ENCODE data around the gene PHYHIPL. TPM values are rescaled to one million over a fixed set of nuclear protein-coding genes. Genes with fewer than 3 reads are reported as not detected.

The PHYHIPL gene
- not detected for total RNA-seq

- peaks cover 4 to 7% of the 10 kb centered on the region in 2 donors for H3K36me3 Mint-ChIP-seq (ENCODE audit: insufficient read depth in 2 of 2)
- H3K9me3 Mint-ChIP-seq: peaks cover 1 to 3% of the 10 kb centered on the region in 2 donors
- no peak for DNase-seq
These were observed at the start of gene PHYHIPL for GRCh38 chr10:59176241-59177030. PHYHIPL (plus strand) TSS chr10:59176643; CDS start chr10:59176854, 211 bp downstream.

GRCh38 chr10:59126991-59127390, 49.5 kb upstream of the PHYHIPL start:
- Mint-ChIP-seq H3K36me3 (ENCODE audit: insufficient read depth in 2 of 2) (no peaks in the 10 kb centered on the region), H3K4me1 (ENCODE audit: low read depth) (no peaks in the 10 kb centered on the region), H3K4me3 (no peak overlapping the region), H3K27me3 (ENCODE audit: low read depth) (no peaks in the 10 kb centered on the region), H3K9me3 (peaks cover 4 to 10% of the 10 kb centered on the region in 2 donors), H3K27ac (no peak overlapping the region)
- ATAC-seq (replicated peaks in 1 of 2) (no peak), DNase-seq (no peak)

More at GRCh38 chr10:59176241-59177030, at the start of gene PHYHIPL:
- ATAC-seq (replicated peaks in 1 of 2): no peak
- peaks cover 15% of the 10 kb centered on the region for H3K27me3 Mint-ChIP-seq (ENCODE audit: low read depth)
- H3K4me3 Mint-ChIP-seq: peak within 1 kb of the TSS; percentile 38 to 43
- no peak within 1 kb of the TSS for H3K27ac Mint-ChIP-seq
- H3K4me1 Mint-ChIP-seq (ENCODE audit: low read depth): no peaks in the 10 kb centered on the region

- DNase-seq (no peak), ATAC-seq (replicated peaks in 1 of 2) (no peak)
- Mint-ChIP-seq H3K9me3 (peaks cover 4 to 10% of the 10 kb centered on the region in 2 donors), H3K27me3 (ENCODE audit: low read depth) (no peaks in the 10 kb centered on the region), H3K4me3 (no peak overlapping the region), H3K27ac (no peak overlapping the region), H3K4me1 (ENCODE audit: low read depth) (no peaks in the 10 kb centered on the region), H3K36me3 (ENCODE audit: insufficient read depth in 2 of 2) (no peaks in the 10 kb centered on the region)
These were observed 48.5 kb upstream of the PHYHIPL start for GRCh38 chr10:59127991-59128390.

- no peaks in the 10 kb centered on the region for H3K27me3 Mint-ChIP-seq (ENCODE audit: low read depth)
- H3K4me1 Mint-ChIP-seq (ENCODE audit: low read depth): no peaks in the 10 kb centered on the region
- no peaks in the 10 kb centered on the region for H3K36me3 Mint-ChIP-seq (ENCODE audit: insufficient read depth in 2 of 2)
- H3K4me3 Mint-ChIP-seq: no peak overlapping the region
- peaks cover 5 to 10% of the 10 kb centered on the region in 2 donors for H3K9me3 Mint-ChIP-seq
- DNase-seq: no peak
- ATAC-seq (replicated peaks in 1 of 2): no peak
- no peak overlapping the region for H3K27ac Mint-ChIP-seq
These were observed 46.6 kb upstream of the PHYHIPL start for GRCh38 chr10:59129867-59130266.

- no peak overlapping the region for H3K27ac Mint-ChIP-seq
- no peaks in the 10 kb centered on the region for H3K27me3 Mint-ChIP-seq (ENCODE audit: low read depth)
- H3K4me3 Mint-ChIP-seq: no peak overlapping the region
- no peaks in the 10 kb centered on the region for H3K36me3 Mint-ChIP-seq (ENCODE audit: insufficient read depth in 2 of 2)
- no peaks in the 10 kb centered on the region for H3K4me1 Mint-ChIP-seq (ENCODE audit: low read depth)
- DNase-seq (no peak), ATAC-seq (replicated peaks in 1 of 2) (no peak)
- H3K9me3 Mint-ChIP-seq: peaks cover 5 to 8% of the 10 kb centered on the region in 2 donors
These were observed 44.8 kb upstream of the PHYHIPL start for GRCh38 chr10:59131666-59132065.

- H3K4me3 Mint-ChIP-seq: no peak overlapping the region
- DNase-seq (no peak), ATAC-seq (replicated peaks in 1 of 2) (no peak)
- H3K9me3 Mint-ChIP-seq: peaks cover 2 to 3% of the 10 kb centered on the region in 2 donors
- no peaks in the 10 kb centered on the region for H3K4me1 Mint-ChIP-seq (ENCODE audit: low read depth)
- H3K36me3 Mint-ChIP-seq (ENCODE audit: insufficient read depth in 2 of 2): no peaks in the 10 kb centered on the region
- H3K27me3 Mint-ChIP-seq (ENCODE audit: low read depth): no peaks in the 10 kb centered on the region
- no peak overlapping the region for H3K27ac Mint-ChIP-seq
These were observed 42.4 kb upstream of the PHYHIPL start for GRCh38 chr10:59133841-59134593.

- H3K36me3 Mint-ChIP-seq (ENCODE audit: insufficient read depth in 2 of 2): no peaks in the 10 kb centered on the region
- H3K4me1 Mint-ChIP-seq (ENCODE audit: low read depth): no peaks in the 10 kb centered on the region
- H3K27ac Mint-ChIP-seq: no peak overlapping the region
- DNase-seq (no peak), ATAC-seq (replicated peaks in 1 of 2) (no peak)
- H3K4me3 Mint-ChIP-seq: no peak overlapping the region
- H3K27me3 Mint-ChIP-seq (ENCODE audit: low read depth): no peaks in the 10 kb centered on the region
- peaks cover 2 to 3% of the 10 kb centered on the region in 2 donors for H3K9me3 Mint-ChIP-seq
These were observed 41.7 kb upstream of the PHYHIPL start for GRCh38 chr10:59134785-59135184.

GRCh38 chr10:59135275-59135674, 41.2 kb upstream of the PHYHIPL start:
- H3K9me3 Mint-ChIP-seq: peaks cover 2 to 3% of the 10 kb centered on the region in 2 donors
- no peaks in the 10 kb centered on the region for H3K36me3 Mint-ChIP-seq (ENCODE audit: insufficient read depth in 2 of 2)
- ATAC-seq (replicated peaks in 1 of 2) (no peak), DNase-seq (no peak)
- H3K27me3 Mint-ChIP-seq (ENCODE audit: low read depth): no peaks in the 10 kb centered on the region
- H3K4me3 Mint-ChIP-seq: no peak overlapping the region
- no peaks in the 10 kb centered on the region for H3K4me1 Mint-ChIP-seq (ENCODE audit: low read depth)
- H3K27ac Mint-ChIP-seq: no peak overlapping the region

- Mint-ChIP-seq H3K27me3 (ENCODE audit: low read depth) (no peaks in the 10 kb centered on the region), H3K9me3 (peaks cover 0 to 2% of the 10 kb centered on the region in 2 donors), H3K4me3 (no peak overlapping the region), H3K36me3 (ENCODE audit: insufficient read depth in 2 of 2) (no peaks in the 10 kb centered on the region), H3K4me1 (ENCODE audit: low read depth) (no peaks in the 10 kb centered on the region), H3K27ac (no peak overlapping the region)
- no peak for DNase-seq
- ATAC-seq (replicated peaks in 1 of 2): no peak
These were observed 38.4 kb upstream of the PHYHIPL start for GRCh38 chr10:59138052-59138451.

GRCh38 chr10:59143544-59143943, 32.9 kb upstream of the PHYHIPL start:
- Mint-ChIP-seq H3K36me3 (ENCODE audit: insufficient read depth in 2 of 2) (no peaks in the 10 kb centered on the region), H3K4me3 (no peak overlapping the region), H3K27me3 (ENCODE audit: low read depth) (no peaks in the 10 kb centered on the region), H3K9me3 (peaks cover 0 to 5% of the 10 kb centered on the region in 2 donors), H3K4me1 (ENCODE audit: low read depth) (no peaks in the 10 kb centered on the region), H3K27ac (no peak overlapping the region)
- ATAC-seq (replicated peaks in 1 of 2) (no peak), DNase-seq (no peak)

- H3K4me1 Mint-ChIP-seq (ENCODE audit: low read depth): no peaks in the 10 kb centered on the region
- no peaks in the 10 kb centered on the region for H3K27me3 Mint-ChIP-seq (ENCODE audit: low read depth)
- ATAC-seq (replicated peaks in 1 of 2) (no peak), DNase-seq (no peak)
- H3K36me3 Mint-ChIP-seq (ENCODE audit: insufficient read depth in 2 of 2): no peaks in the 10 kb centered on the region
- H3K4me3 Mint-ChIP-seq: no peak overlapping the region
- no peak overlapping the region for H3K27ac Mint-ChIP-seq
- peaks cover 0 to 5% of the 10 kb centered on the region in 2 donors for H3K9me3 Mint-ChIP-seq
These were observed 27.7 kb upstream of the PHYHIPL start for GRCh38 chr10:59148701-59149100.

GRCh38 chr10:59155556-59155955, 20.9 kb upstream of the PHYHIPL start:
- H3K4me3 Mint-ChIP-seq: no peak overlapping the region
- no peaks in the 10 kb centered on the region for H3K9me3 Mint-ChIP-seq

GRCh38 chr10:59167512-59167911, 8.9 kb upstream of the PHYHIPL start:
- DNase-seq (no peak), ATAC-seq (replicated peaks in 1 of 2) (no peak)
- no peaks in the 10 kb centered on the region for H3K27me3 Mint-ChIP-seq (ENCODE audit: low read depth)
- H3K36me3 Mint-ChIP-seq (ENCODE audit: insufficient read depth in 2 of 2): no peaks in the 10 kb centered on the region
- no peaks in the 10 kb centered on the region for H3K9me3 Mint-ChIP-seq
- no peaks in the 10 kb centered on the region for H3K4me1 Mint-ChIP-seq (ENCODE audit: low read depth)
- H3K4me3 Mint-ChIP-seq: no peak overlapping the region
- no peak overlapping the region for H3K27ac Mint-ChIP-seq

More at GRCh38 chr10:59155556-59155955, 20.9 kb upstream of the PHYHIPL start:
- Mint-ChIP-seq H3K27me3 (ENCODE audit: low read depth) (no peaks in the 10 kb centered on the region), H3K36me3 (ENCODE audit: insufficient read depth in 2 of 2) (no peaks in the 10 kb centered on the region), H3K27ac (no peak overlapping the region), H3K4me1 (ENCODE audit: low read depth) (no peaks in the 10 kb centered on the region)
- no peak for DNase-seq
- no peak for ATAC-seq (replicated peaks in 1 of 2)

All from activated T-cell treated with anti-CD3 and anti-CD28 coated beads, Interleukin-2, amount 50 U/mL, for 72 hours (primary cell).